NT2/D1 (cell line): ENCODE results near the gene TBC1D5.
"Not testable (repeated sequence)": the region's sequence is repeated elsewhere in the genome, so short reads cannot be mapped to it uniquely, and the experiment has no call there.

Source experiments
- DNase-seq: peaks from one replicate; pipeline ENCODE4 v3.0.0-alpha.2; 2011; ENCODE audit warnings: low read depth, low spot score
- H3K27me3 ChIP-seq: 2 replicates; pipeline ENCODE4 v1.6.0; 2011; ENCODE audit warnings: mild to moderate bottlenecking; ENCODE audit not compliant: insufficient read length, insufficient read depth
- H3K36me3 ChIP-seq: 2 replicates; pipeline ENCODE4 v1.6.1; 2011; ENCODE audit warnings: mild to moderate bottlenecking, low read length, mixed read lengths; ENCODE audit not compliant: insufficient read depth, insufficient read length
- H3K4me1 ChIP-seq: 2 replicates; pipeline ENCODE4 v1.5.1; 2011; ENCODE audit not compliant: insufficient read depth, insufficient read length
- H3K4me3 ChIP-seq: 2 replicates; pipeline ENCODE4 v1.5.1; 2011; ENCODE audit warnings: low read depth; ENCODE audit not compliant: insufficient read length
- H3K9ac ChIP-seq: 2 replicates; pipeline ENCODE4 v1.6.0; 2011; ENCODE audit warnings: low read depth; ENCODE audit not compliant: insufficient read length
- H3K9me3 ChIP-seq: 2 replicates; pipeline ENCODE4 v1.5.1; 2011; ENCODE audit warnings: mild to moderate bottlenecking, low read length; ENCODE audit not compliant: insufficient read depth
- SUZ12 ChIP-seq: IDR thresholded peaks from 2 replicates; pipeline ENCODE4 v1.6.1; 2011; ENCODE audit not compliant: insufficient read length, insufficient read depth; ENCODE audit errors: extremely low read depth
- YY1 ChIP-seq: IDR thresholded peaks from 2 replicates; pipeline ENCODE4 v1.6.1; 2011; ENCODE audit not compliant: insufficient read length, insufficient read depth
- ZNF274 ChIP-seq: IDR thresholded peaks from 2 replicates; pipeline ENCODE4 v1.6.1; 2011; ENCODE audit warnings: mild to moderate bottlenecking, low read depth, low read length

The TBC1D5 gene

DNA sequence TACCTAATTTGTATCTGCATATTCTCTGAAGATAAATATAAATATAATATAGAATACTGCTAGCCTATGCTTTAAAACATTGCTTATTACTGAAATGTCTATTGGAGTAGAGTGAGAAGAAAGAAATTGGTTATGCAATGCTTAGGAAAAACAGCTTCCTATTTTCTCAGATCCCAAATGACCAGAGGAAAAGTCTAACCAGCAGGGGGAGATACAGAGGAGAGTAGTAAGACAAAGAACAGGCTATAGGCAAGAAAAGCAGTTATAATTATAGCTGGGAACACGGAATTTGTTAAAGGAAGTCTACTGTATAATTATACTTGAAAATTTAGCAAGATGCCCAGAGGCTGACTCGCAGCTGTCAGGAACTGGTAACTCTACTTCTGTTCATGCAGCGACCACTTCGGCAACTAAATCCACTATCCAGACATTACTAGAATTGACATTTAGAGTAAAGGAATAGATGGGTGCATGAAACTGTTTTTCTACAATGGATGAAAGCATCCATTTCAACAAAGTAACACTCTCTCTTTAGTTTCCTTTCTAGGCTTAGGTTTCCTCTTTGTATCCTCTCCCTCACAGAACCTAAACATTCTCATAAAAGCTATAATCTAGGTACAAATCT lies 97.2 kb downstream of the TBC1D5 start:
- TF ChIP-seq YY1, result no peak
- TF ChIP-seq ZNF274, result no peak
- no peak for TF ChIP-seq SUZ12
- peaks cover 5% of the 10 kb centered on the region; the same call in 1 of the 2 replicates for H3K9me3 ChIP-seq
- H3K36me3 ChIP-seq, result no peaks in the 10 kb centered on the region
- peak; percentile 46 for DNase-seq
- H3K9ac ChIP-seq, result no peak overlapping the region
- no peaks in the 10 kb centered on the region for H3K27me3 ChIP-seq
- no peak overlapping the region for H3K4me3 ChIP-seq
- no peaks in the 10 kb centered on the region for H3K4me1 ChIP-seq

DNA sequence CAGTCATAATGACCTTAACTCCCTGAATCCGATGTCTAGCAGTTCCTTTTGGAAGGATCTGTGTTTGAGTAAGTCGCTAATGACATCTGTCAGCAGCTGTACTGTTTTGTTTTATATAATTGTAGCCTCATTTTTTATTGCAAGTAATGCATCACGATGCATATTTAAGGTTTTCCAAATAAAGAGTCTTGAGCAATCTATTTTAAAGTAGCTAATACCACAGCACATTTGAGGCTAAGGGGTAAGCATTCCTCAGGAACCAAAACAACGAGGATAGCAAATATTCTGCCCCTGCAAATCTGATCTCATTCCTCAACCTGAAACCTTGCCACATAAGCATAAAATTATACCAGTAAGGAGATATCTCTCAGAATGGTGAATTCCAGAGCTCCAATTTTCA lies 98.7 kb downstream of the TBC1D5 start:
- no peaks in the 10 kb centered on the region for H3K4me1 ChIP-seq
- H3K9ac ChIP-seq, result no peak overlapping the region
- H3K9me3 ChIP-seq, result no peaks in the 10 kb centered on the region
- no peaks in the 10 kb centered on the region for H3K27me3 ChIP-seq
- DNase-seq, result no peak
- TF ChIP-seq ZNF274 (no peak), YY1 (no peak), SUZ12 (no peak)
- no peak overlapping the region for H3K4me3 ChIP-seq
- H3K36me3 ChIP-seq, result no peaks in the 10 kb centered on the region

DNA sequence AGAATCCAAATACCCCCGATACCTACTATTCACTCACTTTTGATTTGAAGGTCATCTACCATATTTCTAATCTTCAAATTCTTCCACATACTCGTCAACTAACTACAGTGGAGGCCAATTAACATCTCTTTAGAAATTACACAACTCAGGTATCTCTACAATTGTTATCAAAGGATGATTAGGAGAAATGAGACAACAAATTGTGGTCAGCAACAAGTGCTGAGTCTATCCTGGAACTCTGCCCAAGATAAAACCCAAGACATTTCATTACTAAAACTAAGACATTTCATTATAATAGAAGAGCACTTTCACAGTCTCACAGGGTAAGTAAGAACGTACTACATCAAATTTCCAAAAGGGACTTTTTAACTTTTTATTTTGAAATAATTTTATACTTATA lies 100.0 kb downstream of the TBC1D5 start:
- TF ChIP-seq SUZ12 (no peak), ZNF274 (no peak), YY1 (no peak)
- no peak overlapping the region for H3K9ac ChIP-seq
- no peaks in the 10 kb centered on the region for H3K36me3 ChIP-seq
- DNase-seq, result no peak
- H3K4me3 ChIP-seq, result no peak overlapping the region
- no peaks in the 10 kb centered on the region for H3K9me3 ChIP-seq
- H3K27me3 ChIP-seq, result no peaks in the 10 kb centered on the region
- no peaks in the 10 kb centered on the region for H3K4me1 ChIP-seq

GRCh38 chr3:17640466-17640865 lies 102.0 kb downstream of the TBC1D5 start:
- no peaks in the 10 kb centered on the region for H3K9me3 ChIP-seq
- TF ChIP-seq ZNF274 (no peak), YY1 (no peak), SUZ12 (no peak)
- H3K4me3 ChIP-seq, result no peak overlapping the region
- no peaks in the 10 kb centered on the region for H3K27me3 ChIP-seq
- H3K9ac ChIP-seq, result no peak overlapping the region
- no peaks in the 10 kb centered on the region for H3K36me3 ChIP-seq
- DNase-seq, result no peak
- no peaks in the 10 kb centered on the region for H3K4me1 ChIP-seq

DNA sequence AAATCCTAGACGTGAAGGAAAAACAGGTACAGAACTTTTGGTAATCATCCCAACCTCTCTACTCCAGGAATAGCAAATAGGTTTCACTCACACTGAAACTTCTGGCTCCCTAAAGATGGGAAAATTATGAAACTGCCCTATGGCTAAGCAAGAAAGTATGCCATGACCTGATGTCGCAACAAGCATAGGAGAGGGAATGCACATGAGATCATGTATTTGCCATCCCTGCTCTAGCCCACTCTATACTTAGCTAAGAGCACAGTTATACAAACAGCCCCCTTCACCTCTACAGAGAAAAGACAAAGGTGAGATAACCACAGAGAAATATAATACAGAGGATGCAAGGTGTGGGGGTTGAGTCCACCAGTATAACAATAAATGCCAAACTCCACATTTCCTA lies 102.7 kb downstream of the TBC1D5 start:
- Histone ChIP-seq H3K36me3 (no peaks in the 10 kb centered on the region), H3K9ac (no peak overlapping the region), H3K9me3 (no peaks in the 10 kb centered on the region), H3K27me3 (no peaks in the 10 kb centered on the region), H3K4me3 (no peak overlapping the region), H3K4me1 (no peaks in the 10 kb centered on the region)
- TF ChIP-seq YY1, result no peak
- no peak for TF ChIP-seq ZNF274
- no peak for TF ChIP-seq SUZ12
- DNase-seq, result no peak

- H3K4me1 ChIP-seq, result no peaks in the 10 kb centered on the region
- no peaks in the 10 kb centered on the region for H3K9me3 ChIP-seq
- no peak for DNase-seq
- TF ChIP-seq YY1 (no peak), ZNF274 (no peak), SUZ12 (no peak)
- no peaks in the 10 kb centered on the region for H3K36me3 ChIP-seq
- H3K4me3 ChIP-seq, result no peak overlapping the region
- no peak overlapping the region for H3K9ac ChIP-seq
- H3K27me3 ChIP-seq, result no peaks in the 10 kb centered on the region
These were observed 103.2 kb downstream of the TBC1D5 start for GRCh38 chr3:17639257-17639656.

GRCh38 chr3:17638356-17638755 lies 104.1 kb downstream of the TBC1D5 start:
- Histone ChIP-seq H3K9me3 (no peaks in the 10 kb centered on the region), H3K4me3 (no peak overlapping the region), H3K36me3 (no peaks in the 10 kb centered on the region), H3K27me3 (no peaks in the 10 kb centered on the region), H3K4me1 (no peaks in the 10 kb centered on the region), H3K9ac (no peak overlapping the region)
- no peak for DNase-seq
- no peak for TF ChIP-seq ZNF274
- no peak for TF ChIP-seq YY1
- TF ChIP-seq SUZ12, result no peak

DNA sequence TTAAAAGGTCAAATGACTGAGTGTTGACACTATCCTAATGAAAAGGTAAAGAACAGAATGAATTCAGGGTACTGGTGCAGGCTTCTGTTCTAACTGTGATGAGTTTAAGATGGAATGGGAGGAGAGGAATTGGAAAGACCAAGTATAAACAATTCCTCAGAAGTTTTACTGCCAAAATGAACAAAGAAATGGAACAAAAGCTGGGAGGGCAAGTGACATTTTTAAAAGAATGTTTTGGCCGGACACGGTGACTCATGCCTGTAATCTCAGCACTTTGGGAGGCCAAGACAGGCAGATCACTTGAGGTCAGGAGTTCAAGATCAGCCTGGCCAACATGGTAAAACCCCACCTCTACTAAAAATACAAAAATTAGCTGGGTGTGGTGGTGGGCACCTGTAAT lies 106.8 kb downstream of the TBC1D5 start:
- H3K9ac ChIP-seq, H3K27me3 ChIP-seq, DNase-seq, H3K4me3 ChIP-seq, H3K36me3 ChIP-seq, H3K4me1 ChIP-seq, H3K9me3 ChIP-seq: not testable (repeated sequence)
